ENCODE measurements around the gene LRMDA.

The LRMDA gene

DNA sequence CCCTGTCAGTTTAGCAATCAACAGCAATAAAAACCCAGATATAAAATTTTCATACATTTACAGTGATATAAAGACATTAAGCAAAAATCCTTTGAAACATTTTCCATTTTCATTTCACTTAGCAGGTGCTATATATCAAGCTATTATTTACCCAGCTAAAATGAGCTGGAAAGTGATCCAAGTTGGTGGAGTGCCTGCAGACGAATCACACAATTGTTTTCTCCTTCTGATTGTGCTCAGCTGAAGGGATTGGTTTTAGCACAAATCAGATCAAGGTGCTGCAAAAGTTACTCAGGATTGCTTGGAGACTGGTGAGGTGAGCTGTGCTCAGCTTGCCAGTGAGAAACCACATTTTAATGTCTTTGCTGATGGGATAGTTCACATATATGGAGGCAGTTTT lies 138.1 kb downstream of the LRMDA start:
- intact Hi-C loops (cut with DNase I; ENCODE audit: low total_unique reads), result no loop called here
- TF ChIP-seq, protein P1, sequence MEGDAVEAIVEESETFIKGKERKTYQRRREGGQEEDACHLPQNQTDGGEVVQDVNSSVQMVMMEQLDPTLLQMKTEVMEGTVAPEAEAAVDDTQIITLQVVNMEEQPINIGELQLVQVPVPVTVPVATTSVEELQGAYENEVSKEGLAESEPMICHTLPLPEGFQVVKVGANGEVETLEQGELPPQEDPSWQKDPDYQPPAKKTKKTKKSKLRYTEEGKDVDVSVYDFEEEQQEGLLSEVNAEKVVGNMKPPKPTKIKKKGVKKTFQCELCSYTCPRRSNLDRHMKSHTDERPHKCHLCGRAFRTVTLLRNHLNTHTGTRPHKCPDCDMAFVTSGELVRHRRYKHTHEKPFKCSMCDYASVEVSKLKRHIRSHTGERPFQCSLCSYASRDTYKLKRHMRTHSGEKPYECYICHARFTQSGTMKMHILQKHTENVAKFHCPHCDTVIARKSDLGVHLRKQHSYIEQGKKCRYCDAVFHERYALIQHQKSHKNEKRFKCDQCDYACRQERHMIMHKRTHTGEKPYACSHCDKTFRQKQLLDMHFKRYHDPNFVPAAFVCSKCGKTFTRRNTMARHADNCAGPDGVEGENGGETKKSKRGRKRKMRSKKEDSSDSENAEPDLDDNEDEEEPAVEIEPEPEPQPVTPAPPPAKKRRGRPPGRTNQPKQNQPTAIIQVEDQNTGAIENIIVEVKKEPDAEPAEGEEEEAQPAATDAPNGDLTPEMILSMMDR (IDR thresholded peaks at IDR 0.05), result no peak
- H3K4me1 ChIP-seq, result no peaks in the 10 kb centered on the region

DNA sequence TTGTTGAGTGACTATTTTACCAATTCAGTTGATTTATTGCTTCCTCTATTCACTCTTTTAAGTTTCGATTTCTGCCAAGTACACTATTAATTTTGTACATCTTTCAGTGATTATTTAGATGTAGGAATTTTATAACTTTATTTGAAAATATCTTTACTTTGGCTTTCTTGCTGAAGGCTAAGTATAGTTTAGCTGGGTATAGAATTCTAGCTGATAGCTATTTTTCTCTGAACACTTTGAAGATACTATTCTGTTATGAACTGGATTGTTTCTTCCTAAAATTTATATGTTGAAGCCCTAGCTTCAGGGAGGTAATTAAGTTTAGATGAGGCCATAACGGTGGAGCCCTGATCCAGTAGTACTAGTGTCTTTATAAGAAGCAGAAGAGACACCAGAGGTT lies 141.1 kb downstream of the LRMDA start:
- DNase-seq, result no peak
- H3K9me3 ChIP-seq, result peaks cover 3 to 27% (median 19%) of the 10 kb centered on the region in 3 donors

More for the DNA sequence above, 138.1 kb downstream of the LRMDA start:
- DNase-seq, result no peak
- H3K36me3 ChIP-seq, result no peaks in the 10 kb centered on the region
- H3K9me3 ChIP-seq, result peaks cover 3 to 19% (median 16%) of the 10 kb centered on the region in 3 donors
- H3K27me3 ChIP-seq, result no peaks in the 10 kb centered on the region
- no peak overlapping the region for H3K27ac ChIP-seq
- no peak overlapping the region for H3K4me3 ChIP-seq

DNA sequence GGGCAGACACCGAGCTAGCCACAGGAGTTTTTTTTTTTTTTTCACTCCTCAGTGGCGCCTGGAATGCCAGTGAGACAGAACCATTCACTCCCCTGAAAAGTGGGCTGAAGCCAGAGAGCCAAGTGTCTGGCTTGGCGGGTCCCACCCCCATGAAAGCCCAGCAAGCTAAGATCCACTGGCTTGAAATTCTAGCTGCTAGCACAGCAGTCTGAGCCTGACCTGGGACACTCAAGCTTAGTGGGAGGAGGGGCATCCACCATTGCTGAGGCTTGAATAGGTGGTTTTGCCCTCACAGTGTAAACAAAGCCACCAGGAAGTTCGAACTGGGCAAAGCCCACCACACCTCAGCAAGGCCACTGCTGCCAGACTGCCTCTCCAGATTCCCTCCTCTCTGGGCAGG lies 144.5 kb downstream of the LRMDA start:
- Histone ChIP-seq H3K27ac (no peak overlapping the region), H3K9me3 (peaks cover 3 to 32% (median 25%) of the 10 kb centered on the region in 3 donors), H3K27me3 (no peaks in the 10 kb centered on the region), H3K36me3 (no peaks in the 10 kb centered on the region), H3K4me3 (no peak overlapping the region), H3K4me1 (no peaks in the 10 kb centered on the region)
- TF ChIP-seq, protein P1 (IDR thresholded peaks at IDR 0.05), result no peak
- intact Hi-C loops (cut with DNase I; ENCODE audit: low total_unique reads), result no loop called here
- DNase-seq, result no peak

More for the DNA sequence above, 141.1 kb downstream of the LRMDA start:
- H3K27me3 ChIP-seq, result no peaks in the 10 kb centered on the region
- H3K27ac ChIP-seq, result no peak overlapping the region
- H3K4me3 ChIP-seq, result no peak overlapping the region
- no peaks in the 10 kb centered on the region for H3K4me1 ChIP-seq
- H3K36me3 ChIP-seq, result no peaks in the 10 kb centered on the region
- TF ChIP-seq, protein P1 (IDR thresholded peaks at IDR 0.05), result no peak
- intact Hi-C loops (cut with DNase I; ENCODE audit: low total_unique reads), result no loop called here

DNA sequence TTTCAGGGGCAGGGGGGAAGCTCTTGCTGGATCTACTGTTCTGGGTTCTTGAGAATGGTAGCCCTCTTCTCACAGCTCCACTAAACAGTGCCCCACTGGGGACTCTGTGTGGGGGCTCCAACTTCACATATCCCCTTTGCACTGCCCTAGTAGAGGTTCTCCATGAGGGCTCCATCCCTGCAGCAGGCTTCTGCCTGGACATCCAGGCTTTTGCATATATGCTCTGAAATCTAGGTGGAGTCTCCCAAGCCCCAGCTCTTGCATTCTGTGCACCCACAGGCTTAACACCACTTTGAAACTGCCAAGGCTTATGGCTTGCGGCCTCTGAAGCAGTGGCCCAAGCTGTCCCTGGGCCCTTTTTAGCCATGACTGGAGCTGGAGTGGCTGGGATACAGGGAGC lies 150.7 kb downstream of the LRMDA start:
- Histone ChIP-seq H3K4me3 (no peak overlapping the region), H3K9me3 (peaks cover 4 to 30% (median 24%) of the 10 kb centered on the region in 3 donors)
- TF ChIP-seq, protein P1 (IDR thresholded peaks at IDR 0.05), result no peak

DNA sequence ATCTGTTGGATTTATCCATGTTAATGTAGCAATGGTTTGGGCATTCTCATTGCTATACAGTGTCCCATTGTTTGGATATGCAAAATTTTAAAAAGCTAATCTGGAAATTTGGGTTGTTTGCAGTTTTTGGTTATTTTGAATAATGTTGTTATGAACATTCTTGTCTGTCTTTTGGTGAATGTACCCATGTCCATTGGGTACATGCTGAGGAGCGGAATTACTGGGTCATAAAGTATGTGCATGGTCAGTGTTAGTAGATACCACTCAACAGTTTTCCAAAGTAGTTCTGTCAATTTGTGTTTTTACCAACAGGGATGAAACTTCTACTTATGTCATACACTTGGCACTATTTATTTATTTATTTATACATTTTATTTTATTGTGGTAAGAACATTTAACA lies 153.9 kb downstream of the LRMDA start:
- H3K27ac ChIP-seq, result no peak overlapping the region
- peaks cover 0 to 6% (median 0%) of the 10 kb centered on the region in 3 donors for H3K36me3 ChIP-seq
- H3K27me3 ChIP-seq, result no peaks in the 10 kb centered on the region
- H3K4me1 ChIP-seq, result no peaks in the 10 kb centered on the region
- DNase-seq, result no peak
- H3K9me3 ChIP-seq, result peaks cover 4 to 23% (median 16%) of the 10 kb centered on the region in 3 donors
- TF ChIP-seq, protein P1 (IDR thresholded peaks at IDR 0.05), result no peak
- intact Hi-C loops (cut with DNase I; ENCODE audit: low total_unique reads), result no loop called here
- H3K4me3 ChIP-seq, result no peak overlapping the region

More for the DNA sequence above, 150.7 kb downstream of the LRMDA start:
- intact Hi-C loops (cut with DNase I; ENCODE audit: low total_unique reads), result no loop called here
- Histone ChIP-seq H3K27me3 (no peaks in the 10 kb centered on the region), H3K4me1 (no peaks in the 10 kb centered on the region), H3K27ac (no peak overlapping the region), H3K36me3 (peaks cover 0 to 6% (median 0%) of the 10 kb centered on the region in 3 donors)
- DNase-seq, result no peak

- H3K9me3 ChIP-seq, result peaks cover 4 to 15% (median 8%) of the 10 kb centered on the region in 3 donors
- no peaks in the 10 kb centered on the region for H3K27me3 ChIP-seq
- peaks cover 0 to 6% (median 0%) of the 10 kb centered on the region in 3 donors for H3K36me3 ChIP-seq
- no peaks in the 10 kb centered on the region for H3K4me1 ChIP-seq
- H3K27ac ChIP-seq, result no peak overlapping the region
- no peak overlapping the region for H3K4me3 ChIP-seq
- no peak for DNase-seq
- TF ChIP-seq, protein P1 (IDR thresholded peaks at IDR 0.05), result no peak
- intact Hi-C loops (cut with DNase I; ENCODE audit: low total_unique reads), result no loop called here
Measured at GRCh38 chr10:75586814-75587213, 155.4 kb downstream of the LRMDA start.

All from tibial artery (tissue), 4 donors.